Testis (tissue), 3 donors: ENCODE measurements around the gene SLC4A3. TPM values are rescaled to one million over a fixed set of nuclear protein-coding genes. Genes with fewer than 3 reads are reported as not detected.
A peak's percentile ranks its signal among the peaks of the same experiment; 100 is the strongest.

Experiments used
- DNase-seq: peaks from one replicate; pipeline ENCODE4 v3.0.0-alpha.2; 2019
- H3K27ac ChIP-seq, 2 donors: fragments of 200-600 bp; sonication (generic); one replicate each; pipeline ENCODE4 v1.5.1; 2019
- H3K27me3 ChIP-seq: fragments of 200-600 bp; sonication (generic); one replicate; pipeline ENCODE4 v1.5.1; 2019
- H3K36me3 ChIP-seq: fragments of 200-600 bp; sonication (generic); one replicate; pipeline ENCODE4 v1.5.1; 2017; ENCODE audit warnings: low read depth; ENCODE audit errors: missing control alignments
- H3K4me1 ChIP-seq: fragments of 200-600 bp; sonication (generic); one replicate; pipeline ENCODE4 v1.5.1; 2019
- H3K4me3 ChIP-seq, 2 donors: fragments of 200-600 bp; sonication (generic); one replicate each; pipeline ENCODE4 v1.5.1; 2017 to 2019
- H3K9me3 ChIP-seq: fragments of 200-600 bp; sonication (generic); one replicate; pipeline ENCODE4 v1.5.1; 2017
- POLR2A ChIP-seq: fragments of 450-650 bp; IDR thresholded peaks from one replicate; pipeline ENCODE4 v1.6.1; 2017; ENCODE audit warnings: antibody characterized with exemption, mild to moderate bottlenecking, moderate library complexity
- WGBS, 2 donors: methylation state at CpG; one replicate each; pipeline ENCODE4 v1.1.5; 2018; 5-methylcytosine and 5-hydroxymethylcytosine counted together
- intact Hi-C: fragments of 100-400 bp; cut with DNase I; formaldehyde crosslinking; loops from one replicate; pipeline ENCODE4 v1.15.1; 2023; ENCODE audit warnings: low total_unique reads
- polyA plus RNA-seq: library from polyadenylated mRNA; stranded (reverse); fragments of 350-450 nt; fragmentation: Illumina TruSeq; extraction: RNeasy Lipid Tissue Mini Kit (QIAGEN cat#74804); gene quantifications from one replicate; pipeline ENCODE4 v1.2.3, GENCODE V29; 2014; ENCODE audit warnings: low read depth, low replicate concordance; ENCODE audit not compliant: insufficient read depth
- total RNA-seq, 2 donors: library from RNA; depleted of rRNA; stranded (reverse); fragments of >200 nt; gene quantifications; one replicate each; pipeline ENCODE4 v1.2.3, GENCODE V29; 2016
- TF ChIP-seq, protein P1 (sequence below), 3 experiments: fragments of 450-650 bp in 2 of 3; fragments of 200-600 bp in 1 of 3; sonication (generic) in 1 of 3; IDR thresholded peaks; one replicate each; pipeline ENCODE4 v1.5.1; 2016 to 2019; ENCODE audit warnings: antibody characterized with exemption in 3 of 3, mild to moderate bottlenecking in 2 of 3, moderate library complexity in 1 of 3

The SLC4A3 gene
- total and polyA plus RNA-seq, 3 donors from 2014 or later: 15.1 to 44.3 (median 31.3) TPM

GRCh38 chr2:219656526-219656925 lies 29.1 kb downstream of the SLC4A3 start:
- TF ChIP-seq, protein P1, sequence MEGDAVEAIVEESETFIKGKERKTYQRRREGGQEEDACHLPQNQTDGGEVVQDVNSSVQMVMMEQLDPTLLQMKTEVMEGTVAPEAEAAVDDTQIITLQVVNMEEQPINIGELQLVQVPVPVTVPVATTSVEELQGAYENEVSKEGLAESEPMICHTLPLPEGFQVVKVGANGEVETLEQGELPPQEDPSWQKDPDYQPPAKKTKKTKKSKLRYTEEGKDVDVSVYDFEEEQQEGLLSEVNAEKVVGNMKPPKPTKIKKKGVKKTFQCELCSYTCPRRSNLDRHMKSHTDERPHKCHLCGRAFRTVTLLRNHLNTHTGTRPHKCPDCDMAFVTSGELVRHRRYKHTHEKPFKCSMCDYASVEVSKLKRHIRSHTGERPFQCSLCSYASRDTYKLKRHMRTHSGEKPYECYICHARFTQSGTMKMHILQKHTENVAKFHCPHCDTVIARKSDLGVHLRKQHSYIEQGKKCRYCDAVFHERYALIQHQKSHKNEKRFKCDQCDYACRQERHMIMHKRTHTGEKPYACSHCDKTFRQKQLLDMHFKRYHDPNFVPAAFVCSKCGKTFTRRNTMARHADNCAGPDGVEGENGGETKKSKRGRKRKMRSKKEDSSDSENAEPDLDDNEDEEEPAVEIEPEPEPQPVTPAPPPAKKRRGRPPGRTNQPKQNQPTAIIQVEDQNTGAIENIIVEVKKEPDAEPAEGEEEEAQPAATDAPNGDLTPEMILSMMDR (IDR thresholded peaks at IDR 0.05): no peak
- TF ChIP-seq POLR2A: no peak
- 85 to 96% methylated on average over 1 of the region's 1 CpG for WGBS, 2 donors

GRCh38 chr2:219658196-219658846 lies 30.9 kb downstream of the SLC4A3 start:
- TF ChIP-seq POLR2A: no peak
- TF ChIP-seq, protein P1 (IDR thresholded peaks at IDR 0.05): no peak
- H3K9me3 ChIP-seq: no peaks in the 10 kb centered on the region
- WGBS, 2 donors: 46 to 58% methylated on average over 7 of the region's 7 CpGs
- no peaks in the 10 kb centered on the region for H3K27me3 ChIP-seq
- no peak for DNase-seq
- no peaks in the 10 kb centered on the region for H3K36me3 ChIP-seq
- intact Hi-C loops: no loop called here
- peak overlapping the region; percentile 35 to 74 for H3K27ac ChIP-seq
- no peak overlapping the region for H3K4me3 ChIP-seq
- H3K4me1 ChIP-seq: no peaks in the 10 kb centered on the region

More at GRCh38 chr2:219656526-219656925, 29.1 kb downstream of the SLC4A3 start:
- no peak for DNase-seq
- Histone ChIP-seq H3K27me3 (no peaks in the 10 kb centered on the region), H3K9me3 (no peaks in the 10 kb centered on the region), H3K27ac (no peak overlapping the region), H3K36me3 (no peaks in the 10 kb centered on the region), H3K4me1 (no peaks in the 10 kb centered on the region), H3K4me3 (no peak overlapping the region)
- intact Hi-C loops: no loop called here

DNA sequence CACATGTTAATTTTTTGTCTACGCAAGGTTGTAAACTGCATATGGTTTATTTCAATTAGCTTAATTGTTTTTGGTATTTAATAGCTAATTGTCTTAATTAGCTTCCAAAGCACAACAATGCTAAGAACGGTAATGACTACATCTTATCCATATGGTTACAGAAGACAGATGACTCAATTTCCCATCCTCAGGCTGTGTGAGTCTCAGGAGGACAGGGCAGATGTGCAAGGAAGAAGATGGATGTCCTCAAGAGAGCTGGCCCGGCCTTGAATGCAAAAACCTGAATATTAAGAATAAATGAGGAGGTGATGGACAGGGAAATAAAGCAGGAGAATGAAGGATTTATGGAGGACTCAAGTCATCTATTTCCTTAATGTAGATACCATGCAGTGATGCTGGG lies 31.4 kb downstream of the SLC4A3 start:
- TF ChIP-seq, protein P1 (IDR thresholded peaks at IDR 0.05): no peak
- TF ChIP-seq POLR2A: no peak
- no peak for DNase-seq

GRCh38 chr2:219661197-219661954 lies 33.9 kb downstream of the SLC4A3 start:
- H3K27me3 ChIP-seq: no peaks in the 10 kb centered on the region
- H3K9me3 ChIP-seq: no peaks in the 10 kb centered on the region
- TF ChIP-seq, protein P1 (IDR thresholded peaks at IDR 0.05): no peak
- no peak for TF ChIP-seq POLR2A
- intact Hi-C loops: no loop called here
- H3K4me3 ChIP-seq: no peak overlapping the region
- no peaks in the 10 kb centered on the region for H3K4me1 ChIP-seq
- no peak for DNase-seq
- 64 to 72% methylated on average over 7 of the region's 7 CpGs for WGBS, 2 donors
- no peaks in the 10 kb centered on the region for H3K36me3 ChIP-seq
- no peak overlapping the region for H3K27ac ChIP-seq

More for the DNA sequence above, 31.4 kb downstream of the SLC4A3 start:
- Histone ChIP-seq H3K9me3 (no peaks in the 10 kb centered on the region), H3K4me3 (no peak overlapping the region), H3K27ac (peak overlapping the region in 1 of 2 donors; percentile 74), H3K4me1 (no peaks in the 10 kb centered on the region), H3K27me3 (no peaks in the 10 kb centered on the region), H3K36me3 (no peaks in the 10 kb centered on the region)
- intact Hi-C loops: no loop called here
- 78 to 82% methylated on average over 3 of the region's 3 CpGs for WGBS, 2 donors
